ENCODE results near the gene CDC42EP3.

The CDC42EP3 gene

DNA sequence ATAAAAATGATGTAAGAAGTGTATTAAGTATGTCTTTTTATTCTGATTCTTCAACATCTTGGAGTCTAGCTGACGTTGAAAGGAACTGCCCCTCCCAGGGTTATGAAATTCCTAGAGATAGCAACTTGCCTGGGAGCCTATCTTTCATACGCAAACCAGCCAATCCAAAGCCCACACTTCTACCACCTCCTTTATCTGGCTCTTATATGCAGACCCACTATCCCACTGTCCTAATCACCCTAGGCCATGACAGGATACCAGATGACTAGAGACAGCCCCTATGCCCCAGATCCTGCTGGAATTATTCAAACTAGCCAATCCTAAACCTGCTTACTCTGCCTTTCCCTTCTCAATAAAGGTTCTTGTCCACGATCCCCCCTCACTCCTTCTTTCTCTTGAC is 11.8 kb upstream of the CDC42EP3 start:
- no peak for FAIRE-seq

DNA sequence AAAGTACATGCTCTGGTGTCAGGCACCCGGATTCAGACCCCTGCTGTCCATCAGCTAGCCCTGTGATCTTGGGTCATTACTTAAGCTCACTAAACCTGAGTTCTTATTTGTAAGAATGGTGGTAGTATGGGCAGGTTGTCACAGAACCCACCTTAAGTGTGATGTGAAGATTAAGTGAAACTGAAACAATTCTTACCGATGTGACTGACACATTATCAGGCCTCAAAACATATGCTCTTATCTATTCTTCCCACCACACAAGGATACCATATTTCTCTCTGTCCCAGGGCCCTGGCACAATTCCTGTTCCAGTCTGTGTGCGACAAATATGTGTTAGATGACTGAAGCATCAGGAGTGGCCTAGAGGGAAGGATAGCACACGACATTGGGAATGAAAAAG is 11.0 kb upstream of the CDC42EP3 start:
- FAIRE-seq = no peak

DNA sequence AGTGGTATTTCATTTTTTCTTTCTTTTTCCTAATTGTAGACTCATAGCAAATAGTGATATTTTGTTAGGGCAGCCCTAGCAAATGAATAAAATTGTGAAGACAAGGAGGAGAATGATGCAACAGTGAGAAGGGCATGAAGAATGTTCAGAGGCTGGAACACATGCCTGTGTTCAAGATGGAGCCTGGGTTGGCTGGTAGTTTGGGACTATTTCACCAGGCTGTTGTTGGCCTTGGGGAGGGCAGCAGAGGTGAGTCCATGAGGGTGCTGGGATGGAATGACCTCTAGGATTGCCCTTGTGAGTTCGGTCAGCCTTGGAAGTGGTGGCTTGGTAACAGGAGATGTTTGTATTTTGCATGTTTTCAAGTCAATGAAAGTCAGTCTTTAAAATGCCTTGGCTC is 10.1 kb upstream of the CDC42EP3 start:
- FAIRE-seq = no peak

DNA sequence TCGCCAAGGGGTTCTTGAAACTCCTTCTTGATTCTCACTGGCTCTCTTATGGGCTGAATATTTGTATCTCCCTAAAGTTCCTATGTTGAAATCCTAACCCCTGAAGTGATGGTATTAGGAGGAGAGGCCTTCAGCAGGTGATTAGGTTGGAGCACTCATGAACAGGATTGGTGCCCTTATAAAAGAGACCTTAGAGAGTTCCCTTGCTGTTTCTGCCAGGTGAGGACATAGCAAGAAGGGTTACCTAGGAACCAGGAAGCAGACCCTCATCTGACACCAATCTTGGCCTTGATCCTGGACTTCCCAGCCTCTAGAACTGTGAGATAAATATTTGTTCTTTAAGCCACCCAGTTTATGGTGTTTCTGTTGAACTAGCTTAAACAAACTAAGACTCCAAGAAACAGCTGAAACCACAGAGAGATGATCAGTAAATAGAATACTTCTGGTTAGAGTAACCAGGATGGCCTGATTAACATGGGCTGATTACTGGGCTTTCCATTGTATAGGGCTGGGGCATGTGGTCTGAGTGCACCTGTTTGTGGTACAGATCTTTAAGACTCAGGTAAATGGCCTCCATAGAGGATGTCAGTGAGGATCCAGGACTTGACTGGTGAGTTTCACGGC is 7.7 kb upstream of the CDC42EP3 start:
- no peak for FAIRE-seq

DNA sequence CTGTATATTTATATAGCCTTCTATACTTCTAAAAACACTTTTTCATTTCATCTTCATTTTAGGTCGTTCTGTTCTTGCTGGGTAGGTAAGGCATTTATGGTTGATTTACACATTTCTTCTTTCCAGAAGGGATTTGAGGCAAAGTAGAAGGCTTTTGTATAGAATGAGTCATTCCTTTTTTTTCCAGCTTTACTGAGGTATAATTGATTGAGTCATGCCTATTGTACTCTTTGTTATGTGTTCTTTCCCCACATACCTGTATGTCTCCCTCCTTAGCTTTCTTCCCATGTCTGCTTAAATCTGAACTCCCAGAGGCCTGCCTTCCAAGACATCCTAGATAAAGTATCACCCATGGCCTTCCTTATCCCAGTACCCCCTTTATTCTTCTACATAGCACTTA is 4.8 kb upstream of the CDC42EP3 start:
- no peak for FAIRE-seq

DNA sequence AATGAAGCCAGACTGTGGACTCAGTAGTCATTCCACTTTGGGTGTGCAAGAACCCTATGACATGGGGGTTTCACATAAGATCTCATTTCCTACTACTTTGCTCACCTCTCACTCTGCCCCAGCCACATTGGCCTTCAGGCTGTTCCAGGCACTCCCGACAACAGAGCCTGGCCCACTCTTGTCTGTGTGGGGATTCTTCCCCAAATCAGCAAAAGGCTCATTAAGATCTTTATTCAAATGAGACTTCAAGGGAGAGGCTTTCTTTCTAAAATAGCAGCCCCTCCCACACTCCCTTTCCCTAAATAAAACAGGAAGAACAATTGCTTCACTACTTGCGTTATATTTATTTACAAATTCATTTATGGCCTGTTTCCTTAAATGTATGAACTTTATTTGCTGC is 3.5 kb upstream of the CDC42EP3 start:
- no peak for FAIRE-seq

DNA sequence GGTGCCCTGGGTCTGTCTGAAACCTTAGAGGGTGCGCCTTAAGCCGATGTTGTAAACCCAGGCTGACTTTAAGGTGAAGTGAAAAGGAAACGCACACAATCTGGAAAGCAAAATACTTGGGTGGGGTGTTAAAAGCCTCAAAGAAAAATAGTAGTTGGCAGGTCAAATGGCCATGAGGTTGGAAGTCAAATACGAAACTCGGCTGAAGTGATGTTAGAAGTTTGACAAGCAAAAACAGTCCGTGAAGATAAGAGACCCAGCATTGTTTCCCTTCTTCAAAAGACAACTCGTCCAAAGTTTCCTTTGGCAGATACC is 1.4 kb upstream of the CDC42EP3 start:
- FAIRE-seq = no peak

DNA sequence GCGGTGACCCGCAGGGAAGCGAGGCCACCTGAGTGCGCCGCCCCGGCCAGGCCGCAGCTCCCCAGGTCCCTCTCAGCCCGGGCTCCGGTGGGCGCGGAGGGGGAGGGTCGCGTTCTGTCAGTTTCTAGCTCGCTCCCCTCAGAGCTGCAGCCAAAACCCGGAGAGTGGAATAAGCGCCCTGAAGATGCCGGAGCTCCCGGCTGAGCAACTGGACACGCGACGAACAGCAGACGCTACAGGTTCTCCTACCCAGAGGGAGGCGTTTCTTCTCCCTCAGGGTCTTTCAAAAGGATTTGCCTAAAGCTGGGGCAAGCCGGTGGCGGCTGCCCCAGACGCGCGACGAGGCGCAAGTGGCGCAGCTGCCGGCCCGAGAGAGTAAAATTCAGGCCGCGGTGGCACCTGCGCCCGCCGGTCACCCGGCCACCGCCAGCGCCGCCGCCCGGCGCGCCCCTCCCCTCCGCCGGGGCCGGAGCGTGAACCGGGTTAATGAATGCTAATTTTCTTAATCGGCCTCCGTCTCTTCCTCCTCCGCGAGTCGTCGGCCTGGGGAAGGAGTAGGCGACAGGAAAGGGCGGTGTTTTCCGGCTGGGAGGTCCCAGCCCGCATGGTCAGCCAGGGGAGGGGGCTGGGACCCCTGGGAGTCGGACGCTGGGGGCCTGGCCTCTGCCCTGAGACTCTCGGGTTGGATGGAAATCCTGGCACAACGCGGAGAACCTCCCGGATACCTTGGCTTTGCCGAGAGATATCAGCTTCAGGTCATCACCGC is 845 bp upstream of the CDC42EP3 start:
- FAIRE-seq = no peak

DNA sequence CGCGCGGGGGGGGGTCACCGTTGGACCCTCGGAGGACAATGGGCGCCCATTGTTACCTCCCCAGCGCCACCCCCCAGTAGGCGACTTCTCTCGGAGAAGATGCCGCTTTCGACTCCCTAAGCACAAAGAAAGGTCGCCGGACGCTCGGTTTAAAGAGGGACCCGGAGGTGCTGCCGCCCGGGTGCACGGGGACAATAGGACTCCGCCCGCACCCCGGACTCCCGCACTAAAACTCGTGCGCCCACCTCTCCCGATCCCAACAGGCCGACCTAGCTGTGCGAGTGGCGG is 318 bp upstream of the CDC42EP3 start:
- no peak for FAIRE-seq

DNA sequence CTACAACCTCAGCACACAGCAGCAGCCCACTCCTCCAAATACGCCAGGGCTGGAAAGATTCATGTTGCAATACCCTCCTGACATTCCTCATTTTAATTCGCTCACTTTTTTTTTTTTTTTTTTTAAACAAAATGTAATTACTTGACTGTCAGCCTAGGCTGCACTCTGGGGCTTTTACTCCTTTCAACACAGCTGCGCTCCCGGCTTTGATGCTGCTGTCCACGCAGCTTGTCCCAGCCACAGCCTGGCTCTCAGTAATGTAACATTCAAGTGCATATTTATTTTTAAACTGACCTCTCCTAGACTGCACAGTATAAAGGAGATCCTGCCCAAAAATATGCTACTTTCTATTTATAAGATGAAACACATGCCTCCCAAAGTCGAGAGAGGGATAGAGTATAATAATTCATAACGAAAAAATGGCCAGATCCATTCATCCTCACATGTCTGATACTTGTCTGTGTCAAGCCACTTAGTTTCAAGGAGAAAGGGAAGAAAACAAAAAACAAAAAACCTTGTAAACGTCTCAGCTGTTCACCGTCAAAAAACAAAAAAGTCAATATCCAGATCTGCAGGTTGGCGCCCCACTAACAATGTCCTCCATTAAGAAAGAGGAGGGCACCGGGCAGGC is 949 bp downstream of the CDC42EP3 start:
- FAIRE-seq = no peak

DNA sequence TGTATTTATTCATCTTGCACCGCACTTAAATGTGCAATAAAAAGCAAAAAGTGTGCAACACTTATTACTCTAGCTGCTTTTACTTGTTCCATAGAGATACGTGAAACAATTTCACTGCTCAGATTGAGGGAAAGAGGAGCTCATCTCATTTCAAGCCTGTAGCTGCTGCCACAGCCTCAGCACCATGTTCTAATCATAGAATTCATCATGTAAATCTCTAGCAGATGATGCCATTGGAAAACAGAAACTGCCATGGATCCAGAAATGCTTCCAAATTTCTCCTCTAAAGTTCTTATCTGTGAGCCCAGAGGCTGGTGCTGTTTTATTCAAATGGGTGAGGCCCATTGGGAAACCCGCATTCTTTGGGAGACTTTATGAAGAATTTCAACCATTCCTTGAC is 2.0 kb downstream of the CDC42EP3 start:
- no peak for FAIRE-seq

DNA sequence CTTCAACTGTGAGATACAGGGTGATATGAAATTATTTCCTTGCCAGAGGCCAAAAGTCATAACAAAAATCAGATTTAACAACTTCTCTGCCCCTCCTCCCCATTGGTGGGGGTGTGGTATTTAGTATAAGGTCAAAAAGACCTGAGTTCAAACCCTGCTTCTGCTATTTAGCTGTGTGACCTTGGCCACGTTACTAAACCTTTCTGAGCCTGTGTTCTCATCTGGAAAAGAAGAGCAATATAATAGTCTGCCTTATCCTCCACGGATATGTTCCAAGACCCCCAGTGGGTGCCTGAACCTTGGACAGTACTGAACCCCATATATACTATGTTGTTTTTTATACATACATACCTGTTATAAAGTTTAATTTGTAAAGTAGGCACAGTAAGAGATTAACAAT is 3.7 kb downstream of the CDC42EP3 start:
- no peak for FAIRE-seq

DNA sequence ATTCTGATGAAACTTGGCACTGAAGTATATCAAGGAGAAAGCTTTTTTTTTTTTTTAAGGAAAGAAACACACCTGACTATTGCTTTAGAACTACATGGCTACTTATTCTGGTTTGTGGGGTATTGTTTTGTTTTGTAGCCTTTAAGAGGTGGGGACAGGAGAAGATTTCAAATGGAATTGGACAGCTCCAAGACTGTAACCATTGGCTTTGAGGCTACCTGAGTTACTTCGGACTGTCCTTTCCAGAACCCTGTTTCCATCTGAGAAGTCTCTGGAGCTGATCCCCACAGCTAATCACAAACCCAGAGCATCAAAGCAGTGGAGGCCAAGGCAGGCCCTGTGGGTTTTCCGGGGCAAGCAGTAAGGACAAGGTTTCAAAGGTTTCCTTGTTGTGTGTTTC is 4.7 kb downstream of the CDC42EP3 start:
- FAIRE-seq = no peak

DNA sequence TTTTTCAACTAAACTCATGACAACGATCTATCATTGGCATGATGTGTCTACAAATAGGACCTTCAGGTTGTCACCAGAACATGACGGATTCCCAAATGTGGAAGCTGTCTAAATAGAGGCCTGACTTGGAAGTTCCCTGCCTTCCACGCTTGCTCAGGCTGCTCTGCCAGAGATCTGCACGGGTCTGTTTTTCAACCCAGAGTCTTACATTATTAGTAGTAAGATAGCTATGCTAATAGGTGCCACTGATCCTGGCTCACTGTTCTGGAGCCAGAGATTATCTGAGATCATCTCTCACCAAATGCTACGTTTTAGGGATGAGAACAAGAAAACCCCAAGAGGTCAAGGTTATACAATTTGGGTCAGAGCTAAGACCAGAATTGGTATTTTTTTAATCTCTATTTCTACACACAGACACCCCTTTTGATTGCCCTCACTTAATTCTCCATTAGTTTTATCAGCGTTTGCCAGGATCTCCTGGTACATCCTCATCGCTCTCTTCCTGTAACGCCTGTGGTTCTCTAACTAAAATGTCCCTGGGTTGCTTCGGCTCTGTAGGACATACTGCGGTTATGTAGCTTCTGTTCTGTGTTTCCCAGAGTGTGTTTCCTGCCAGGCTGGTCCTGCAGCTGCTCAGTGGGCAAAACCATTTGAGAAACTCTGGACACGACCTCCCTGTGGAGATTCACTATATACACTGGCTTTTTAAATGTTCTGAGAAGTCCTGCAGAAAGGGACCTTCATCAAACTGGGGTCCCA is 5.7 kb downstream of the CDC42EP3 start:
- no peak for FAIRE-seq

DNA sequence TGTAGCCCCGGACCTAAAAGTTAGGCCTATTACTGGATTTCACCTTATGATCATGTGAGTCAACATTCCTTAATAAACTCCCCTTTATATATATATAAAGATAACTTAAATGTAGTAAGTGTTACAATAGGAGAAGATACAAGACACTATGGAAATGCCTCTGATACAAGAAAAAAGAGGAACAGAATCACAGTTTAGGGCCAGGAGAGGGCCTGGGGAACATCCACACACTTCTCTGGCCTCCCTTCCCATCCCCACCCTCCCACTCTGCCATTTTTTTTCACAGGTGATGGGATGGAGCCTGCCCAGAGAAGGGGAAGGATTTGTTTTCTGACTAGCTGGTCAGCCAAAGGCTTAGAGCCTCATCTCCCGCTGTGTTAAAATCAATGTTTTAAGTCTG is 6.4 kb downstream of the CDC42EP3 start:
- no peak for FAIRE-seq

DNA sequence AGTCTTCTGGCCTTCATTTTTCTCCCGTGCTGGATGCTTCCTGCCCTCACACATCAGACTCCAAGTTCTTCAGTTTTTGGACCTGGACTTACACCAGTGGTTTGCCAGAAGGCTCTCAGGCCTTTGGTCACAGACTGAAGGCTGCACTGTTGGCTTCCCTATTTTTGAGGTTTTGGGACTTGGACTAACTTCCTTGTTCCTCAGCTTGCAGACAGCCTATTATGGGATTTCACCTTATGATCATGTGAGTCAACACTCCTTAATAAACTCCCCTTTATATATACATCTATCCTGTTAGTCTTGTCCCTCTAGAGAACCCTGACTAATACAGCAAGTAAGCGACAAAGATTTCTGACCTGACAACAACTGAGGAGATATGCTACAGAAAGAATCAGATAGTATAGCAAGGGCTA is 7.2 kb downstream of the CDC42EP3 start:
- FAIRE-seq = no peak

DNA sequence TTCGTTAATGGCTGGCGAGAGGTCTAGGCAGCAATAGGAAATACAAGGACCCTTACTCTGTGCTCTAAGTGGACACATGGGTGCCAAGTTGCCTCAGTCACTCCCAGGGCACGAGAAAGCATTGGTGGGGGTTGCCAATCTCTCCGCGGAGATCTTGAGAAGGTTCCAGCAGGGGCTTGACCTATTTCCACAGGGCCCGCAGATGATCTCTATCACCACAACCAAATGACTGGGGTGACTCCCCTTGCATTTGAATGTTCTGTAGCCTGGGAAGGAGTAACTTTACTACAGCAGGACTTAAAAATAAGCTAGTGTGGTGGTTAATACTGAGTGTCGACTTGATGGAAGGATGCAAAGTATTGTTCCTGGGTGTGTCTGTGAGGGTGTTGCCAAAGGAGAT is 8.1 kb downstream of the CDC42EP3 start:
- no peak for FAIRE-seq

DNA sequence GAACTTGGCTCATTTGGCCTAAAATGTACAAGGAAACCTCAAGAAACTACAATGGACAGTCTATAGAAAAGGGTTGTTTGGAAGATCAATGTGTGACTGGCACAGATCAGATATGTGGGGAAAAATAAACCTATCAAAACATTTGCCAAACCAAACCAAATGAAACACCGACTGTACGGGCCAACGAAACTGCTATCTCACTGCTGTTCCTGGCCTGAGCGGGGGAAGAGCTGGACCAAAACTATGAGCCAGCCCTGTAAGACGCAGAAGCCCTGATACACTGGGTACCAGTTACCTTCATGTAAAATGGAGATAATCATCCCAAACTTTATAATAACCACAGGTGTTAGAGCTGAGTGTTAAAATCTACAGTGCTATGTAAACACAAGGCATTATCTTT is 11.7 kb downstream of the CDC42EP3 start:
- no peak for FAIRE-seq

DNA sequence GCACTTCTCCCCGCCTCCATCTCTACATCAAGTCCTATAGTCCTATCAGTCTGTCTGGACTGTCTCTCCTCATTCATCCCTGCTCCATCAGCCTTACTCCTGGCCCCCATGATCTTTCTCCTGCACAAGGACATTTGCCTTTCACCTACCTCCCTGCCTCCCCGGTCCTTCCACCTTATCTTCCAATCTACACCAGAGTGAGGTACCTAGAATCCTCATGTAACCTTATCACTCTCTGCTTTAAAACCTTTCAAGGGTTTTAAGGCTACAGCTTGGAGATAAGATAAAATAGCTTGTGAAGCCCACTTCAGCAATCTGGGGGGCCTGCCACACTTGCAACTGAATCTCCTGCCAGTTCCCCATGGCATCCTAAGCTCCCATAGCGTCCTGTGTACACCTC is 12.8 kb downstream of the CDC42EP3 start:
- no peak for FAIRE-seq

DNA sequence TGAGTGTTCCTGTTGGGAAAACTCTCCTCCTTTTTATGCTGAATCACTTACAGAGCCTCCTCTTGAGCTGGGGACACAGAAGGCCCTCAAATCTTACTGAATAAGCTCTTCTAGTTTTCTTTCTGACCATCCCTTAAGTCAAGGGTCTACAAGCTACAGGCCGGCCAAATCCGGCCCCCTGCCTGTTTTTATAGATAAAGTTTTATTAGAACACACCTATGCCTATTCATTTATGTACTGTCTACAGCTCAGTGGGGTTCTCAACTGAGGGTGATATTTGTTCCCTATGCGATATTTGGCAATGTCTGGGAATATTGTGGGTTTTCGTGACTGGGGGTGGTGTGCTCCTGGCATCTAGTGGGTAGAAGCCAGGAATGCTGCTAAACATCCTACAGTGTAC is 14.0 kb downstream of the CDC42EP3 start:
- FAIRE-seq = no peak

DNA sequence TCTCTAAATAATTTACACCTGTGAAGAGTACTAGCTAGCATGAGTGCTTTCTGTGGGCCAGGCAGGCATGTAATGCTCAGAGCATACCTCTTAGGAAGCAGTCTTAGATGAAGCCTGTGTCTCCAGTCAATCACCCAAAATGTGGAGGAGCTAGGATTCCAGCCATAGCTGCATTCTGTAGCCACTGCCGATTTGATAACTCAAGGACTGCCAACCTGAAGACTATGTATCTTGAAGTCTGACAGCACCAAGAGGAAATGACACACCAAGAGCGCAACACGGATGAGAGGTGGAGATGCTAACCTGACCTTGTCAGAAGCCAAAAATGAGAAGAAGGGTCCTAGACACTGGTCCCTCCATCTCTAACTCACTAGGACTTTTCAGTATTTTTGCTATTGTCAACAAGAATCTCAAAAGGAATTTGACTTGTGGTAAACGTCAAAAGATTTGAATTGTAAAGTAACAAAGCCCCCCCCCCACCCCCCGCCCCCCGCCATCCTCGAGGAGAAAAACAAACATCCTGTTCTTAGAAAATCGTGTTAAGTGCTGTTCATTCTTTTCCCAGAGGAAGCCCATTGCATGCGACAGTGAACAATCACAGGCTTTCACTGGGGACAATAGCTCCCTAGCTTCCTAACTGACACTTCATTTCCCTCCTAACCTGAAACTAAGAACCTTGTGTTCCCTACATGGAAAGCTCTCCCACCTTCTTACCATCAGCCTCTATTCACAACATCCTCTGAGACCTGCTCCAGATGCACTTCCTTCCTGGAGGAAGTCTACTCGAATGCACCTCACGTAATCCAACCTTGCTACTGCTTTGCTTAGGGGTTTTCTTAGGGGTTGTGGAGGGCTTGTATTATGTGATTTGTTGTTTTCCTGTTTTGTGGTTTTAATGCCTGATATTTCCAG is 14.7 kb downstream of the CDC42EP3 start:
- no peak for FAIRE-seq

DNA sequence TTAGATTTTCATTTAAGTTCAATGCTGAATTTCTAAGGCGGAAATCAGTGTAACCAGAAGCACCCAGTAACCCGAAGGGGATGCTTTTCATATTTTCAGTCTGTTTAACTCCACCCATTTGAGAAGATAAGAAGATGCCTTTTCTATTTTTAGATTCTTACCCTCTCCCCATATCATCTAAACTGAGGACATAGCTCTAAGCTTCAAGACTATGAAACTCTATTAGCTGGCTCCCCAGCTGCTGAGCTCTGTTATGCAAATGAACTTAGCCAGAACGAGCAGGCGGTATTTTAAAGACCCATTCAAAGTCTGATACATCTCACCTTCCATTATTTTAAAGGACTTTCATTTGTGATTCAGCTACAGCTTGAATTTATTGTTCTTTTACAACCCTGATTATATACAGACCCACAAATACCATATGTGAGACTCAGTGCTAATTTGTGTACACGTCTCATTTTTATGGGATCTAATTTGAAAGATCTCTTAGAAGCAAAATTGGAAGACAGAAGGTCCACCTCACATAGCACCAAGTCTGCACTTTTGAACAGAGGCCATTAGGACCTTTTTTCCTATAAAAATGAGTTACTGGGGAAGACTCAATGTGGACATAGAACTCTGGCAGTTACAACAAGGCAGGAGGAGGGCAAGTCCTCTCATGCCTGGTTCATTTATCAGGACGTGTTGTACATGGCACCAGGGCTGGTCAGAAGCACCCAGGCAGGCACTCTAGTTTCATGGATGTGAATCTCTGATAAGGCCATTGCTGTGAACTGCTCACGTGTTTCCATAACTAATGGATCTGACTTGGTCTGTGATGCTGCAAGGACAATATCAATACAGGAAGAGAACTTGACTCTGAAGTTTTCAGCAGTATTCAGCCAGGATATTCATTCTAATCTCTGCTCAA is 16.3 kb downstream of the CDC42EP3 start:
- no peak for FAIRE-seq

Data from islet of Langerhans (tissue), 1 donor.